NCI-H2196 (cell line): ENCODE measurements around the gene FLCN.

Experiments used
- DNase-seq: peaks from one replicate; lab custom pipeline; 2025; ENCODE audit not compliant: unreplicated experiment; lab: John Stamatoyannopoulos, UW

FLCN gene

DNA sequence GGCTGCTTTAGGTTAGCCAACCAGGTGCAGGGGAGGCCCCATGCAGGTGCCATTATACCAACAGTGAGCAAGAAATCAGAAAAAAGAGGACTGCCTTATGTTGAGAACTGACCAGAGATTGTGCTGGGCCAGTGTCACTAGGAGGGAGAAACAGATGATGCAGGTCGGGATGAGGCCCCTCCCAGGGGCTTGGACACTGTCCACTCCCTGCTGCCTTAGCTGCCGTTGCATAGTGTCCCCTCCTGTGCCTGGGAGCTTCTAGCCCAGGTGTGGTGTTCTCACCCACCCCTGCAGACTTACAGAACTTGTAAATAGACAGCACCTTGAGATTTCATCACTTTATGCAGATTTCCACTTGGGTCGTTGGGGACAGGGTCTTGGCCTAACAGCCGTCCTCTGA, 67.6 kb downstream of the FLCN start:
- DNase-seq = no peak

DNA sequence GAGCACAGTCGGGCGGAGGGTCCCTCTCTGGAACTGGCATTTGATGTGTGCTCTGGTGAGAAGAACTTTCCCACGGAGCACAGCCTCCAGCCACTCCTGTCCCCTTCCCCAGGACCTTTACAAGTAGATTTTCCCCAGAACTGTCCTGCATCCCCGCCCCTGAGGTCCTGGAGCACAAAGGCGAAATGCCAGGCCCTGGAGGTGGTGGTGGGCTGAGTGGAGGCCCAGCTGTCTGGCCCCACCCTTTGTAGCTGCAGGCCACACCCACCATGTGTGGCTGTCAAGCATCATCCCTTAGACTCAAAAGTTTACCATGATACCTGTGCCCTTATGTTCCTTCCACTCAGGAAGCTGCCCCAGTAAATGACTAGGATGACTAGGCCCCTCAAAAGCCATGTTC, 68.6 kb downstream of the FLCN start:
- no peak for DNase-seq

DNA sequence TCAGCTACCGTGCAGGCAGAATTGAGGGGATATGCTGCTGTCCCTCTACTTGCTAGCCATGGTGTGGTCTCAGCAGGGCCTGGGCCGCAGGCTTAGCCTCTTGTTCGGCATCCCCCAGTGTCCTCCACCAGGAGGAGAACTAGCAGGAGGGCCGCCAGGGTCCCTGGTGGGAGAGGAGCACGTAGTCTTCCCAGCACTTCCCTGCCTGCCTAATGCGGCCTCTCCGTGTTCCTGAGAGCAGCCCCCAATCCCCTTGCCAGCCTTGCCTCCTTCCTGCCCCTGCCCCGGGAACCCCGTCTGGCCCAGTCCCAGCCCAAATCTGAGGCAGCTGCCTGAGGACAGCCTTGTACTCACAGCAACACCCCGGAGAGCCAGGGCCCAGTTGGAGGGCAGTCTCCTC, 69.0 kb downstream of the FLCN start:
- no peak for DNase-seq

DNA sequence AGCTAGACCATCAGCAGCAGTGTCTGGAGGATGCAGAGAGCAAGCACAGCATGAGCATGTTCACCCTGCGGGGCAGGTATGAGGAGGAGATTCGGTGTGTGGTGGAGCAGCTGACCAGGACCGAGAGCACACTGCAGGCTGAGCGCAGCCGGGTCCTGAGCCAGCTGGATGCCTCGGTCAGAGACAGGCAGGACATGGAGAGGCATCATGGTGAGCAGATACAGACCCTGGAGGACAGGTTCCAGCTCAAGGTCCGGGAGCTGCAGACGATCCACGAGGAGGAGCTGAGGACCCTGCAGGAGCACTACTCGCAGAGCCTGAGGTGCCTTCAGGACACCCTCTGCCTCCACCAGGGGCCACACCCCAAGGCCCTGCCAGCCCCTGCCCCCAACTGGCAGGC, 69.6 kb downstream of the FLCN start:
- DNase-seq = no peak

DNA sequence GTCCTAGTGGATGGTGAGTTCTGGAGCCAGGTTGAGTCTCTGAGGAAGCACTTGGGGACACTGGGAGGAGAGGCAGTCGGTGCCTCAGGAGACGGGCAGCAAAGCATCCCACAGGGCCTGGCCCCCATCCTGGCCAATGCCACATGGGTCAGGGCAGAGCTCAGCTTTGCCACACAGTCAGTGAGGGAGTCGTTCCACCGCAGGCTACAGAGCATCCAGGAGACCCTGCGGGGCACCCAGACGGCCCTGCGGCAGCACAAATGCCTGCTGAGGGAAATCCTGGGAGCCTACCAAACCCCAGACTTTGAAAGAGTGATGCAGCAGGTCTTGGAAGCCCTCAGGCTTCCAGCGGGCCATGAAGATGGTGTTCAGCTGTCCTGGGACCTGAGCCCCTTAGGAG, 70.5 kb downstream of the FLCN start:
- DNase-seq = no peak

DNA sequence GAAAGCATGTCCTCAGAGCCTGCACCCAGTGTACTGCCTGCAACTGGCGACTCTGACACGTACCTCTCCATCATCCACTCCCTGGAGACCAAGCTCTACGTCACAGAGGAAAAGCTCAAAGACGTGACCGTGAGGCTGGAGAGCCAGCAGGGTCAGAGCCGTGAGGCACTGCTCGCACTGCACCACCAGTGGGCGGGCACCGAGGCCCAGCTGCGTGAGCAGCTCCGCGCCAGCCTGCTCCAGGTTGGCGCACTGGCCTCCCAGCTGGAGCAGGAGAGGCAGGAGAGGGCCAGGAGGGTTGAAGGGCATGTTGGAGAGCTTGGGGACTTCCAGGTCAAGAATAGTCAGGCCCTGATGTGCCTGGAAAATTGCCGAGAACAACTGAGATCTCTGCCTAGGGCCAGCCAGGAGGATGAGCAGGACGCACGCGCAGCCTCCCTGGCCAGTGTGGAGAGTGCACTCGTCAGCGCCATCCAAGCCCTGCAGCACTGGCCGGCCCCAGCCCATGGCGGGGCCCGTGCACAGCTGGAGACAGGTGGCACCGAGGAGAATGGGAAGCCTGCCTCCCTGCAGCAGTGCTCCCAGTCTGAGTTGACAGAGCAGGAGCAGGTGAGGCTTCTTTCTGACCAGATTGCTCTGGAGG, 71.2 kb downstream of the FLCN start:
- DNase-seq = no peak

DNA sequence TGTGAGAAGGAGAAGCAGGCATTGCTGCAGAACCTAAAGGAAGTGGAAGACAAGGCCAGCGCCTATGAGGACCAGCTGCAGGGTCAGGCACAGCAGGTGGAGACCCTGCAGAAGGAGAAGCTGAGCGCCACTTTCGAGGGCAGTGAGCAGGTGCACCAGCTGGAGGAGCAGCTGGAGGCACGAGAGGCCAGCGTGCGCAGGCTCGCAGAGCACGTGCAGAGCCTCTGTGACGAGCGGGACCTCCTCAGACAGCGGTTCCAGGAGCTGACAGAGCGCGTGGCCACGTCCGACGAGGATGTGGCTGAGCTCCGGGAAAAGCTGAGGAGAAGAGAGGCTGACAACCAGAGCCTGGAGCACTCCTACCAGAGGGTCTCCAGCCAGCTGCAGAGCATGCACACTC, 72.3 kb downstream of the FLCN start:
- no peak for DNase-seq

DNA sequence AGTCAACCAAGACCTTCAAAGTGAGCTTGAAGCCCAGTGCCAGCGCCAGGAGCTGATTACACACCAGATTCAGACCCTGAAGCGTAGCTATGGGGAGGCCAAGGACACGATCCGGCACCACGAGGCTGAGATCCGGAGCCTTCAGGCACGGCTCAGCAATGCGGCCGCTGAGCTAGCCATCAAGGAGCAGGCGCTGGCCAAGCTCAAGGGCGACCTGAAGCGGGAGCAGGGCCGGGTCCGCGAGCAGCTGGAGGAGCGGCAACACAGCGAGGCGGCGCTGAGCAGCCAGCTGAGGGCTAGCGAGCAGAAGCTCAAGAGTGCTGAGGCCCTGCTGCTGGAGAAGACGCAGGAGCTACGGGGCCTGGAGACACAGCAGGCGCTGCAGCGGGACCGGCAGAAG, 72.8 kb downstream of the FLCN start:
- no peak for DNase-seq
